Neural cell (in vitro differentiated cells): ENCODE data around the gene SMPD3. TPM values are rescaled to one million over a fixed set of nuclear protein-coding genes. Genes with fewer than 3 reads are reported as not detected.

Source experiments
- H2AFZ ChIP-seq: fragments of 200-600, 300-800 bp; sonication (generic), shearing (Covaris generic); 2 replicates; pipeline ENCODE4 v1.6.0; 2014; ENCODE audit warnings: low read depth, mild to moderate bottlenecking, antibody characterized with exemption, low read length, moderate library complexity
- H3F3A ChIP-seq: fragments of 200-600 bp; shearing (Covaris generic); 2 replicates; pipeline ENCODE4 v1.6.1; 2016; ENCODE audit warnings: mild to moderate bottlenecking, moderate library complexity, mixed read lengths, antibody characterized with exemption, low read length; ENCODE audit not compliant: insufficient read depth, poor library complexity, severe bottlenecking
- H3K27ac ChIP-seq: fragments of 200-600, 300-800 bp; sonication (generic), shearing (Covaris generic); 2 replicates; pipeline ENCODE4 v1.5.1; 2014; ENCODE audit warnings: mild to moderate bottlenecking, low read length, moderate library complexity
- H3K27me3 ChIP-seq: fragments of 300-800, 200-600 bp; sonication (generic), shearing (Covaris generic); 2 replicates; pipeline ENCODE4 v1.6.0; 2014; ENCODE audit warnings: mild to moderate bottlenecking, low read depth, low read length, moderate library complexity; ENCODE audit not compliant: insufficient read depth
- H3K36me3 ChIP-seq: fragments of 300-800, 200-600 bp; sonication (generic), shearing (Covaris generic); 2 replicates; pipeline ENCODE4 v1.5.1; 2014; ENCODE audit warnings: mild to moderate bottlenecking, antibody characterized with exemption, low read length, moderate library complexity; ENCODE audit not compliant: insufficient read depth
- H3K4me2 ChIP-seq: fragments of 300-800, 200-600 bp; sonication (generic), shearing (Covaris generic); 2 replicates; pipeline ENCODE4 v1.6.0; 2014; ENCODE audit warnings: mild to moderate bottlenecking, low read length
- H3K4me3 ChIP-seq: fragments of 300-800, 200-600 bp; sonication (generic), shearing (Covaris generic); 2 replicates; pipeline ENCODE4 v1.5.1; 2014; ENCODE audit warnings: mild to moderate bottlenecking, low read length, moderate library complexity
- H3K79me2 ChIP-seq: fragments of 200-600 bp; shearing (Covaris generic); replicated peaks from 2 replicates; pipeline ENCODE4 v1.6.0; 2014; ENCODE audit warnings: mild to moderate bottlenecking, low read length, moderate library complexity; ENCODE audit not compliant: insufficient read depth
- H3K9ac ChIP-seq: fragments of 300-800, 200-600 bp; sonication (generic), shearing (Covaris generic); 2 replicates; pipeline ENCODE4 v1.6.1; 2016; ENCODE audit warnings: mild to moderate bottlenecking, low read length, mixed read lengths
- H3K9me2 ChIP-seq: fragments of 200-600 bp; shearing (Covaris generic); 2 replicates; pipeline ENCODE4 v1.6.1; 2016; ENCODE audit warnings: mild to moderate bottlenecking, low read length, mixed read lengths; ENCODE audit not compliant: insufficient read depth
- H3K9me3 ChIP-seq: fragments of 200-600, 300-800 bp; sonication (generic), shearing (Covaris generic); 2 replicates; pipeline ENCODE4 v1.6.1; 2016; ENCODE audit warnings: mild to moderate bottlenecking, mixed run types, low read length, moderate library complexity, mixed read lengths
- H4K20me1 ChIP-seq: fragments of 200-600 bp; shearing (Covaris generic); 2 replicates; pipeline ENCODE4 v1.6.1; 2016; ENCODE audit warnings: mild to moderate bottlenecking, mixed run types; ENCODE audit not compliant: insufficient read depth
- EP300 ChIP-seq: fragments of 450-650 bp; conservative IDR thresholded peaks from 2 replicates; pipeline ENCODE4 v1.6.1; 2014; ENCODE audit warnings: antibody characterized with exemption, mild to moderate bottlenecking, moderate library complexity; ENCODE audit not compliant: poor library complexity, severe bottlenecking
- EZH2 ChIP-seq: fragments of 200-600, 300-800 bp; shearing (Covaris generic), sonication (generic); IDR thresholded peaks from 2 replicates; pipeline ENCODE4 v1.6.1; 2014; ENCODE audit warnings: antibody characterized with exemption, low read length, borderline replicate concordance, mild to moderate bottlenecking; ENCODE audit not compliant: insufficient read depth, poor library complexity, severe bottlenecking
- MXI1 ChIP-seq: fragments of 450-650 bp; conservative IDR thresholded peaks from 2 replicates; pipeline ENCODE4 v1.6.1; 2014; ENCODE audit warnings: antibody characterized with exemption, mild to moderate bottlenecking; ENCODE audit not compliant: poor library complexity, severe bottlenecking
- POLR2AphosphoS5 ChIP-seq: IDR thresholded peaks from 2 replicates; pipeline ENCODE4 v1.6.1; 2012
- RAD21 ChIP-seq: fragments of 450-650 bp; conservative IDR thresholded peaks from 2 replicates; pipeline ENCODE4 v1.6.1; 2014; ENCODE audit warnings: antibody characterized with exemption, mild to moderate bottlenecking, moderate library complexity
- REST ChIP-seq: IDR thresholded peaks from 2 replicates; pipeline ENCODE4 v1.6.1; 2012; ENCODE audit warnings: borderline replicate concordance
- SMC3 ChIP-seq: fragments of 450-650 bp; conservative IDR thresholded peaks from 2 replicates; pipeline ENCODE4 v1.6.1; 2014; ENCODE audit warnings: antibody characterized with exemption, mild to moderate bottlenecking, moderate library complexity; ENCODE audit not compliant: poor library complexity
- TAF1 ChIP-seq: IDR thresholded peaks from 2 replicates; pipeline ENCODE4 v1.6.1; 2012; ENCODE audit warnings: low read depth
- polyA plus RNA-seq: library from polyadenylated mRNA; depleted of rRNA; stranded (reverse); fragments of >200 nt; gene quantifications from 2 replicates; pipeline ENCODE4 v1.2.3, GENCODE V29; 2014
- TF ChIP-seq, protein P1 (sequence below): fragments of 450-650 bp; IDR thresholded peaks from 2 replicates; pipeline ENCODE4 v1.5.1; 2014; ENCODE audit warnings: antibody characterized with exemption, mild to moderate bottlenecking, moderate library complexity; ENCODE audit not compliant: poor library complexity, severe bottlenecking

Gene SMPD3
- polyA plus RNA-seq, 1 donor from 2014 or later: 42.7 TPM

- Histone ChIP-seq H3K27me3 (no peaks in the 10 kb centered on the region), H3K4me2 (no peak overlapping the region), H3F3A (no peaks in the 10 kb centered on the region), H3K4me3 (no peak overlapping the region), H2AFZ (no peak overlapping the region), H3K27ac (no peak overlapping the region), H3K9me2 (no peaks in the 10 kb centered on the region), H3K79me2 (peaks cover 15% of the 10 kb centered on the region), H3K9me3 (no peaks in the 10 kb centered on the region), H3K9ac (no peak overlapping the region), H3K36me3 (no peaks in the 10 kb centered on the region), H4K20me1 (no peaks in the 10 kb centered on the region)
- TF ChIP-seq RAD21: no peak
- TF ChIP-seq SMC3: no peak
- TF ChIP-seq, protein P1, sequence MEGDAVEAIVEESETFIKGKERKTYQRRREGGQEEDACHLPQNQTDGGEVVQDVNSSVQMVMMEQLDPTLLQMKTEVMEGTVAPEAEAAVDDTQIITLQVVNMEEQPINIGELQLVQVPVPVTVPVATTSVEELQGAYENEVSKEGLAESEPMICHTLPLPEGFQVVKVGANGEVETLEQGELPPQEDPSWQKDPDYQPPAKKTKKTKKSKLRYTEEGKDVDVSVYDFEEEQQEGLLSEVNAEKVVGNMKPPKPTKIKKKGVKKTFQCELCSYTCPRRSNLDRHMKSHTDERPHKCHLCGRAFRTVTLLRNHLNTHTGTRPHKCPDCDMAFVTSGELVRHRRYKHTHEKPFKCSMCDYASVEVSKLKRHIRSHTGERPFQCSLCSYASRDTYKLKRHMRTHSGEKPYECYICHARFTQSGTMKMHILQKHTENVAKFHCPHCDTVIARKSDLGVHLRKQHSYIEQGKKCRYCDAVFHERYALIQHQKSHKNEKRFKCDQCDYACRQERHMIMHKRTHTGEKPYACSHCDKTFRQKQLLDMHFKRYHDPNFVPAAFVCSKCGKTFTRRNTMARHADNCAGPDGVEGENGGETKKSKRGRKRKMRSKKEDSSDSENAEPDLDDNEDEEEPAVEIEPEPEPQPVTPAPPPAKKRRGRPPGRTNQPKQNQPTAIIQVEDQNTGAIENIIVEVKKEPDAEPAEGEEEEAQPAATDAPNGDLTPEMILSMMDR: no peak
- TF ChIP-seq MXI1: no peak
- TF ChIP-seq TAF1: no peak
- no peak for TF ChIP-seq EP300
- TF ChIP-seq POLR2AphosphoS5: no peak
- no peak for TF ChIP-seq REST
- no peak for TF ChIP-seq EZH2
Measured at GRCh38 chr16:68451676-68452075, 3.4 kb upstream of the SMPD3 start.

DNA sequence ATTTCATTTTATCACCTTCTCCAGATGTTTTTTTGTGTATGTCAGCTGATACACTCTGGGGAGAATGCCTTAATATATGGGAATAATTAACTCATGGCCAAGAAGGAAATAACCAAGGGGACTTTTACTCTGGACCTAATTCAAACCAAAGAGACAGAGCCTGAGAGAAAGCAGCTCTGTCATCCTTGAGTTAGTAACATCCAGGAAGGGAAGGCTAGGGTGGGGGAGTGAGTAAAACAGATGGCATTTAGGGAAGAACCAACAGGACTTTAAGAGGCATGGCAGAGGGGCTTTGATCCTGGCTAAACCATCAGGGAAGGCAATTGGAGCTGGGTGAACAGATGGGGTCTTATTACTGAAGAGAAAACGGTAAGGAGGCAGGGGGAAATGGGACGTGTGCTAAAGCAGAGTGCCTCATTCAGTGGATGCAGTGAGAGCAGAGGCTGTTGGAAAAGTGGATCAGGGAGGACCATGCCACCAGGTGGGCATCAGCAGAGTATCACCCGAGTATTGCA is 2.5 kb upstream of the SMPD3 start:
- TF ChIP-seq REST (no peak), POLR2AphosphoS5 (no peak), TAF1 (no peak), MXI1 (no peak), EP300 (no peak), SMC3 (no peak)
- TF ChIP-seq, protein P1: no peak
- Histone ChIP-seq H3K36me3 (no peaks in the 10 kb centered on the region), H3K27me3 (no peaks in the 10 kb centered on the region), H3K27ac (no peak overlapping the region), H3K9me3 (no peaks in the 10 kb centered on the region), H3K9ac (no peak overlapping the region), H4K20me1 (no peaks in the 10 kb centered on the region), H3K9me2 (no peaks in the 10 kb centered on the region), H3F3A (no peaks in the 10 kb centered on the region), H3K79me2 (peaks cover 24% of the 10 kb centered on the region), H2AFZ (no peak overlapping the region), H3K4me3 (no peak overlapping the region), H3K4me2 (no peak overlapping the region)
